SK-N-SH (cell line): Measurements from ENCODE around the gene BHLHA9. TPM values are rescaled to one million over a fixed set of nuclear protein-coding genes. Genes with fewer than 3 reads are reported as not detected.

Source experiments
- CTCF ChIA-PET: fragments of 300-600, 350-600 bp; formaldehyde crosslinking; extraction: SDS; loops from one replicate; lab custom pipeline; 2021; lab: Yijun Ruan, JAX
- POLR2A ChIA-PET: fragments of 350-600 bp; sonication (Branson Sonifier 250); formaldehyde crosslinking; extraction: SDS; loops from one replicate; lab custom pipeline; 2020; ENCODE audit warnings: antibody characterized with exemption, inconsistent platforms; lab: Yijun Ruan, JAX
- DNase-seq: peaks from one replicate; pipeline ENCODE4 v3.0.0; 2012
- H2AFZ ChIP-seq: fragments of 200-600 bp; sonication (generic); 2 replicates; pipeline ENCODE4 v1.8.1; 2016; ENCODE audit warnings: antibody characterized with exemption, mild to moderate bottlenecking, low read depth
- H3F3A ChIP-seq: fragments of 200-600 bp; sonication (generic); replicated peaks from 2 replicates; pipeline ENCODE3; 2016; ENCODE audit warnings: antibody characterized with exemption, mild to moderate bottlenecking; ENCODE audit not compliant: insufficient read depth
- H3K27ac ChIP-seq, 2 experiments: fragments of 200-500 bp in 1 of 2; fragments of 200-600 bp in 1 of 2; sonication (Bioruptor generic) in 1 of 2; sonication (generic), shearing (Covaris generic) in 1 of 2; 2 replicates each; pipeline versions ENCODE4 v1.5.1 to v1.6.1; 2014 to 2016; ENCODE audit warnings: low read depth in 2 of 2, inconsistent platforms in 1 of 2, low read length in 1 of 2, mild to moderate bottlenecking in 1 of 2, mixed read lengths in 1 of 2
- H3K27me3 ChIP-seq: fragments of 200-600 bp; sonication (generic), shearing (Covaris generic); 2 replicates; pipeline ENCODE4 v1.6.1; 2016; ENCODE audit warnings: mixed run types; ENCODE audit not compliant: insufficient read depth
- H3K36me3 ChIP-seq, 2 experiments: fragments of 200-500 bp in 1 of 2; fragments of 200-600 bp in 1 of 2; sonication (Bioruptor generic) in 1 of 2; sonication (generic) in 1 of 2; replicated peaks in 1 of 2; 2 replicates each; pipeline versions ENCODE3 to v1.5.1; 2014 to 2016; ENCODE audit warnings: low read length in 1 of 2, mild to moderate bottlenecking in 1 of 2; ENCODE audit not compliant: insufficient read depth in 2 of 2, control insufficient read depth in 1 of 2
- H3K4me1 ChIP-seq, 2 experiments: fragments of 200-500 bp in 1 of 2; fragments of 200-600 bp in 1 of 2; sonication (Bioruptor generic) in 1 of 2; sonication (generic), shearing (Covaris generic) in 1 of 2; 2 replicates each; pipeline versions ENCODE4 v1.5.1 to v1.6.1; 2014 to 2016; ENCODE audit warnings: low read depth in 1 of 2, low read length in 1 of 2, mixed run types in 1 of 2; ENCODE audit not compliant: insufficient read depth in 2 of 2, control insufficient read depth in 1 of 2
- H3K4me2 ChIP-seq: fragments of 200-600 bp; sonication (generic), shearing (Covaris generic); 2 replicates; pipeline ENCODE4 v1.6.1; 2017; ENCODE audit warnings: mixed run types
- H3K4me3 ChIP-seq, 2 experiments: fragments of 200-500 bp in 1 of 2; fragments of 200-600 bp in 1 of 2; sonication (Bioruptor generic) in 1 of 2; sonication (generic), shearing (Covaris generic) in 1 of 2; 2 replicates each; pipeline versions ENCODE4 v1.5.1 to v1.8.1; 2014 to 2016; ENCODE audit warnings: low read depth in 2 of 2, inconsistent platforms in 1 of 2, low read length in 1 of 2, mild to moderate bottlenecking in 1 of 2, mixed read lengths in 1 of 2, moderate library complexity in 1 of 2
- H3K79me2 ChIP-seq: fragments of 200-600 bp; sonication (generic); 2 replicates; pipeline ENCODE4 v1.8.1; 2017; ENCODE audit warnings: mild to moderate bottlenecking; ENCODE audit not compliant: insufficient read depth
- H3K9ac ChIP-seq: fragments of 200-600 bp; sonication (generic); 2 replicates; pipeline ENCODE4 v1.6.1; 2017; ENCODE audit warnings: mixed run types
- H3K9me2 ChIP-seq: fragments of 200-600 bp; sonication (generic); 2 replicates; pipeline ENCODE4 v1.6.1; 2017; ENCODE audit warnings: mixed run types
- H3K9me3 ChIP-seq: fragments of 200-600 bp; sonication (generic); 2 replicates; pipeline ENCODE4 v1.6.1; 2017; ENCODE audit warnings: mixed run types, mild to moderate bottlenecking, moderate library complexity
- H4K20me1 ChIP-seq: fragments of 200-600 bp; sonication (generic); 2 replicates; pipeline ENCODE4 v1.6.1; 2017; ENCODE audit warnings: mild to moderate bottlenecking, mixed run types; ENCODE audit not compliant: insufficient read depth
- CHD2 ChIP-seq: fragments of 150-350 bp; IDR thresholded peaks from 2 replicates; pipeline ENCODE4 v1.6.1; 2018; ENCODE audit warnings: low read length; ENCODE audit not compliant: partially characterized antibody
- ELF1 ChIP-seq: IDR thresholded peaks from 2 replicates; pipeline ENCODE4 v1.4.0; 2012
- EP300 ChIP-seq, 2 experiments: IDR thresholded peaks; 2 replicates each; pipeline versions ENCODE4 v1.4.0 to v1.6.1; 2012; ENCODE audit warnings: borderline replicate concordance in 1 of 2, low read depth in 1 of 2, low read length in 1 of 2
- FOSL2 ChIP-seq: IDR thresholded peaks from 2 replicates; pipeline ENCODE4 v1.4.0; 2012; ENCODE audit warnings: low read depth, mild to moderate bottlenecking, moderate library complexity, borderline replicate concordance
- FOXM1 ChIP-seq: IDR thresholded peaks from 2 replicates; pipeline ENCODE4 v1.4.0; 2012; ENCODE audit warnings: low read depth, mild to moderate bottlenecking
- MEF2A ChIP-seq: IDR thresholded peaks from 2 replicates; pipeline ENCODE4 v1.4.0; 2012; ENCODE audit warnings: low read depth, borderline replicate concordance
- TAF1 ChIP-seq: IDR thresholded peaks from 2 replicates; pipeline ENCODE4 v1.6.1; 2012; ENCODE audit warnings: low read depth, mild to moderate bottlenecking, low read length, moderate library complexity, borderline replicate concordance
- TCF12 ChIP-seq: IDR thresholded peaks from 2 replicates; pipeline ENCODE4 v1.4.0; 2012
- WGBS: methylation state at CpG from one replicate; pipeline ENCODE4 v1.1.6; 2017; ENCODE audit warnings: low lambda C conversion rate; 5-methylcytosine and 5-hydroxymethylcytosine counted together
- polyA plus RNA-seq, 3 experiments: library from polyadenylated mRNA; depleted of rRNA; stranded (reverse); fragments of >200 nt; gene quantifications; 2 replicates each; pipeline ENCODE4 v1.2.3, GENCODE V29; 2012
- TF ChIP-seq, protein P1 (sequence below): fragments of 150-350 bp; IDR thresholded peaks from 2 replicates; pipeline ENCODE4 v1.6.1; 2016; ENCODE audit warnings: mild to moderate bottlenecking, low read depth, low read length
- TF ChIP-seq, protein P2 (sequence below): fragments of 200-600 bp; sonication (generic); IDR thresholded peaks from 2 replicates; pipeline ENCODE4 v1.6.1; 2017; ENCODE audit warnings: antibody characterized with exemption, mild to moderate bottlenecking, moderate library complexity

Gene BHLHA9
- polyA plus RNA-seq, 1 of the 3 experiments (the other 2 are of a cell fraction), result not detected

DNA sequence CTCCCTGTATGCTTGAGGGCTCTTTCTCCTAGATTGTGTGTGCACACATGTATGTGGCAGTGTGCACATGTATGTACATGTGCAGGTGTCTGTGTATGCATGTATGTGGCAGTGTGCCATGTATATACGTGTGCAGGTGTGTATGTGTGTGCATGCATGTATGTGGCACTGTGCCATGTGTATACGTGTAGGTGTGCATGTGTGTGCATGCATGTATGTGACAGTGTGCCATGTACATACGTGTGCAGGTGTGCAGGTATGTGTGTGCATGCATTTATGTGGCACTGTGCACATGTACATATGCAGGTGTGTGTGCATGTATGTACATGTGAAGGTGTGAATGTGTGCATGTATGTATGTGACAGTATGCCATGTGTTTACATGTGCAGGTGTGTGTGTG lies 43.9 kb upstream of the BHLHA9 start (continued):
- TF ChIP-seq TAF1 (no peak), TCF12 (no peak), FOXM1 (no peak), CHD2 (no peak), FOSL2 (no peak), ELF1 (no peak)
- TF ChIP-seq, protein P1, sequence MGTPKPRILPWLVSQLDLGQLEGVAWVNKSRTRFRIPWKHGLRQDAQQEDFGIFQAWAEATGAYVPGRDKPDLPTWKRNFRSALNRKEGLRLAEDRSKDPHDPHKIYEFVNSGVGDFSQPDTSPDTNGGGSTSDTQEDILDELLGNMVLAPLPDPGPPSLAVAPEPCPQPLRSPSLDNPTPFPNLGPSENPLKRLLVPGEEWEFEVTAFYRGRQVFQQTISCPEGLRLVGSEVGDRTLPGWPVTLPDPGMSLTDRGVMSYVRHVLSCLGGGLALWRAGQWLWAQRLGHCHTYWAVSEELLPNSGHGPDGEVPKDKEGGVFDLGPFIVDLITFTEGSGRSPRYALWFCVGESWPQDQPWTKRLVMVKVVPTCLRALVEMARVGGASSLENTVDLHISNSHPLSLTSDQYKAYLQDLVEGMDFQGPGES, result no peak
- TF ChIP-seq, protein P2, sequence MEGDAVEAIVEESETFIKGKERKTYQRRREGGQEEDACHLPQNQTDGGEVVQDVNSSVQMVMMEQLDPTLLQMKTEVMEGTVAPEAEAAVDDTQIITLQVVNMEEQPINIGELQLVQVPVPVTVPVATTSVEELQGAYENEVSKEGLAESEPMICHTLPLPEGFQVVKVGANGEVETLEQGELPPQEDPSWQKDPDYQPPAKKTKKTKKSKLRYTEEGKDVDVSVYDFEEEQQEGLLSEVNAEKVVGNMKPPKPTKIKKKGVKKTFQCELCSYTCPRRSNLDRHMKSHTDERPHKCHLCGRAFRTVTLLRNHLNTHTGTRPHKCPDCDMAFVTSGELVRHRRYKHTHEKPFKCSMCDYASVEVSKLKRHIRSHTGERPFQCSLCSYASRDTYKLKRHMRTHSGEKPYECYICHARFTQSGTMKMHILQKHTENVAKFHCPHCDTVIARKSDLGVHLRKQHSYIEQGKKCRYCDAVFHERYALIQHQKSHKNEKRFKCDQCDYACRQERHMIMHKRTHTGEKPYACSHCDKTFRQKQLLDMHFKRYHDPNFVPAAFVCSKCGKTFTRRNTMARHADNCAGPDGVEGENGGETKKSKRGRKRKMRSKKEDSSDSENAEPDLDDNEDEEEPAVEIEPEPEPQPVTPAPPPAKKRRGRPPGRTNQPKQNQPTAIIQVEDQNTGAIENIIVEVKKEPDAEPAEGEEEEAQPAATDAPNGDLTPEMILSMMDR, result no peak

DNA sequence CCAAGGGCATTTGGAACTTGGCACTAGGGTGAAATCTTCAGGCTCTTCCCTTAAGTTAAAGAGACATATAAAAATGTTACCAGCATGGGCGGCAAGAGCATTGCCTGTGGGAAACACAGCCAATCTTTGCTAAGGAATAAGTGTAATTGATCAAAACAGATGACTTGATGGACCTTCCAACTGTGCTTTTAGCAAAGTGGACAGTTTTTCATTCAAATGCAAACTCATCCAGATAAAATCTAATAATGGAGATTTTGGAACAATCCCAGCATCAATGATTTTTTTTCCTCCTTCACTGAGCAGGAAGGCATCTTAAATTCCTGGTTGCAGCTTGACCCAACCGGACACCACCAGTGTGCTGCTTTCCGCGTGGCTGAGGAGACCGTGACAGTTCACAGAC lies 42.9 kb upstream of the BHLHA9 start:
- no peak overlapping the region for H3K9ac ChIP-seq
- peaks cover 0 to 4% of the 10 kb centered on the region in 2 experiments; a peak in 1 of 4 replicates for H3K4me1 ChIP-seq
- H3K27me3 ChIP-seq, result peaks cover 49% of the 10 kb centered on the region
- DNase-seq, result no peak
- ChIA-PET POLR2A (no interaction called here), CTCF (interaction anchor here (1.3 to 2.3 kb wide), 2 partner anchors 17 to 40 kb away, joined by 4 to 7 read pairs; no protein-coding TSS in a partner anchor)
- H3K9me2 ChIP-seq, result no peaks in the 10 kb centered on the region
- H3K79me2 ChIP-seq, result no peaks in the 10 kb centered on the region
- no peaks in the 10 kb centered on the region for H3K36me3 ChIP-seq
- no peaks in the 10 kb centered on the region for H3F3A ChIP-seq
- 61% methylated on average over 5 of the region's 5 CpGs for WGBS
- no peak overlapping the region for H3K27ac ChIP-seq
- H3K4me3 ChIP-seq, result no peak overlapping the region
- no peaks in the 10 kb centered on the region for H4K20me1 ChIP-seq
- no peak overlapping the region for H2AFZ ChIP-seq
- H3K9me3 ChIP-seq, result no peaks in the 10 kb centered on the region
- no peak overlapping the region for H3K4me2 ChIP-seq
- TF ChIP-seq EP300 (IDR thresholded peaks at IDR 0.05; ENCODE audit: borderline replicate concordance in 1 of 2, low read depth in 1 of 2, low read length in 1 of 2), result no peak

DNA sequence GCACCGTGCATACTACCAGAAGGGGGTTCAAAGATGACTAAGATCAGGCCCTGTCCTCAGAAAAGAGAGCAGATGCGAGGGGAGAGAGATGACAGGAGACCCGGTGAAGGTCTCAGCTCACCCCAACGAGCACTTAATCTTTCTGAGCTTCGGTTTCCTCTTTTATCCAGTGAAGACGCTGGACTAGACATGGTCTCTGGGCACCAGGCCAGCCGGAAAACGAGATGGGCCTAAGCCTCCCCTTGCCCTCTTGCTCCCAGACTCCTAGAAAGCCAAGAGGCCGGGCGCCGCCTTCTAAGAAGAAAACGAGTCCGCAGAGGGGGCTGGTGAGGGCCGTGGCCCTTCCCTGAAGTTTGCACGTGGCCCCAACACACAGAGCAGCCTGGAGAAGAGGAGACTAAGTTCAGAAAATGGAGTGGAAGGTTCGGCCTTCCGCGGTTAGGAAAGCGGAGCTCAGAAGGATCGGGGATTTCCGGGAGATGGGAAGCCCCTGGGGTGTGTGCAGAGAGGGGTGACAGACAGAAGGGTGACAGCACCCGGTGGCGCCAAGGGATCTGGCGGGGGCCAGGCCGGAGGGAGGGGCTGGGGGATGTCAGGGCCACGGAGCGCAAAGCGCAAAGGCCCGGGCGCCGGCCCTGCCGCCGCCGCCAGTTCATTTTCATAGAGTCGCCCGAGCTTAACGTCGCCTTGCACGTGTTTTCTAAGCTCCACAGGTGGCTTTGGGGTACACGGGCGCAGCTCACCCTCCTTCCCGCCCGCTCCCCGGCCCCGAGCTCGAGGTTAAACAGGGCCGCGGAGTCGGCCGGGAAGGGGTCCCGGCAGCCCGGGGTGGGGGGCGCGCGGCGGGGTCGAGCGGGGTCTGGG lies 42.1 kb upstream of the BHLHA9 start:
- Histone ChIP-seq H3K9ac (no peak overlapping the region), H3K79me2 (no peaks in the 10 kb centered on the region), H4K20me1 (no peaks in the 10 kb centered on the region), H3K27me3 (peaks cover 48% of the 10 kb centered on the region), H3K4me2 (no peak overlapping the region), H3F3A (no peaks in the 10 kb centered on the region), H3K36me3 (no peaks in the 10 kb centered on the region), H2AFZ (no peak overlapping the region), H3K27ac (no peak overlapping the region), H3K4me3 (no peak overlapping the region), H3K9me2 (no peaks in the 10 kb centered on the region), H3K4me1 (peaks cover 0 to 4% of the 10 kb centered on the region in 2 experiments; a peak in 1 of 4 replicates), H3K9me3 (no peaks in the 10 kb centered on the region)
- DNase-seq, result no peak
- POLR2A ChIA-PET, result no interaction called here
- no peak for TF ChIP-seq MEF2A
- 63% methylated on average over 34 of the region's 58 CpGs for WGBS
- CTCF ChIA-PET, result interaction anchor here (1.3 to 2.3 kb wide), 2 partner anchors 18 to 41 kb away, joined by 4 to 7 read pairs; no protein-coding TSS in a partner anchor
